DND-41 (cell line): ENCODE data around the gene PTER.

Experiments used
- EZH2 ChIP-seq: IDR thresholded peaks from 3 replicates; pipeline ENCODE4 v1.6.1; 2012; ENCODE audit warnings: borderline replicate concordance, low read depth, mild to moderate bottlenecking, moderate library complexity, low read length, inconsistent platforms; ENCODE audit not compliant: severe bottlenecking
- TF ChIP-seq, protein P1 (sequence below): IDR thresholded peaks from 2 replicates; pipeline ENCODE4 v1.5.1; 2012; ENCODE audit warnings: borderline replicate concordance, low read length, moderate library complexity, mild to moderate bottlenecking; ENCODE audit not compliant: poor library complexity, severe bottlenecking; ENCODE audit errors: extremely low read depth

DNA sequence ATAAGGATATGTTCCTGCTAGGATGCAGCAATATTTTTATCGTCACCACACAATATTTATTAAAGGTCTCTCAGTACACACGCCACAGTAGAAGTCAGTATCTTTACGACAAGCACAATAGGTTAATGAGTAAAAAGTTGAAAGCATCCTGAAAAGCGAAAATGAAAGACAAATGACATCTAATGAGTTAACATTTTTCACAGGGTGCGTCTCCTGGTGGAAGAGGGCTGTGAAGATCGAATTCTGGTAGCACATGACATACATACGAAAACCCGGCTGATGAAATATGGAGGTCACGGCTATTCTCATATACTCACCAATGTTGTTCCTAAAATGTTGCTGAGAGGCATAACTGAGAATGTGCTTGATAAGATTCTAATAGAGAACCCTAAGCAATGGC lies 74.0 kb downstream of the PTER start:
- TF ChIP-seq, protein P1, sequence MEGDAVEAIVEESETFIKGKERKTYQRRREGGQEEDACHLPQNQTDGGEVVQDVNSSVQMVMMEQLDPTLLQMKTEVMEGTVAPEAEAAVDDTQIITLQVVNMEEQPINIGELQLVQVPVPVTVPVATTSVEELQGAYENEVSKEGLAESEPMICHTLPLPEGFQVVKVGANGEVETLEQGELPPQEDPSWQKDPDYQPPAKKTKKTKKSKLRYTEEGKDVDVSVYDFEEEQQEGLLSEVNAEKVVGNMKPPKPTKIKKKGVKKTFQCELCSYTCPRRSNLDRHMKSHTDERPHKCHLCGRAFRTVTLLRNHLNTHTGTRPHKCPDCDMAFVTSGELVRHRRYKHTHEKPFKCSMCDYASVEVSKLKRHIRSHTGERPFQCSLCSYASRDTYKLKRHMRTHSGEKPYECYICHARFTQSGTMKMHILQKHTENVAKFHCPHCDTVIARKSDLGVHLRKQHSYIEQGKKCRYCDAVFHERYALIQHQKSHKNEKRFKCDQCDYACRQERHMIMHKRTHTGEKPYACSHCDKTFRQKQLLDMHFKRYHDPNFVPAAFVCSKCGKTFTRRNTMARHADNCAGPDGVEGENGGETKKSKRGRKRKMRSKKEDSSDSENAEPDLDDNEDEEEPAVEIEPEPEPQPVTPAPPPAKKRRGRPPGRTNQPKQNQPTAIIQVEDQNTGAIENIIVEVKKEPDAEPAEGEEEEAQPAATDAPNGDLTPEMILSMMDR, result no peak
- no peak for TF ChIP-seq EZH2
